Cardiac muscle cell (in vitro differentiated cells and primary cell): Measurements from ENCODE around the gene TAMM41. TPM values are rescaled to one million over a fixed set of nuclear protein-coding genes. Genes with fewer than 3 reads are reported as not detected.

Experiments used
- DNase-seq, 2 donors: peaks; one replicate each; pipeline versions ENCODE4 v3.0.0 to v3.0.0-alpha.2; 2010 to 2017; ENCODE audit warnings: low read depth in 1 of 2, low spot score in 1 of 2
- H3K27ac ChIP-seq: fragments of 200-600 bp; sonication (generic); 2 replicates; pipeline ENCODE4 v1.5.1; 2016
- H3K27me3 ChIP-seq: fragments of 200-600 bp; sonication (generic); 2 replicates; pipeline ENCODE4 v1.6.0; 2016; ENCODE audit warnings: control low read depth
- H3K36me3 ChIP-seq: fragments of 200-600 bp; sonication (generic); 2 replicates; pipeline ENCODE4 v1.5.1; 2016; ENCODE audit warnings: control low read depth
- H3K4me1 ChIP-seq: fragments of 200-600 bp; sonication (generic); 2 replicates; pipeline ENCODE4 v1.8.1; 2017; ENCODE audit warnings: low read depth, mild to moderate bottlenecking, mixed run types
- H3K4me3 ChIP-seq: fragments of 200-600 bp; sonication (generic); 2 replicates; pipeline ENCODE4 v1.5.1; 2016; ENCODE audit warnings: mild to moderate bottlenecking
- H3K9me3 ChIP-seq: fragments of 200-600 bp; sonication (generic); 2 replicates; pipeline ENCODE4 v1.5.1; 2017; ENCODE audit warnings: low read depth, mild to moderate bottlenecking, control low read depth
- polyA plus RNA-seq: library from polyadenylated mRNA; unstranded; fragments of >200 nt; fragmentation: Nextera tagmentation; extraction: Ambion mirVana; gene quantifications from 2 replicates; pipeline ENCODE4 v1.2.1, GENCODE V29; 2016
- total RNA-seq: library from RNA; depleted of rRNA; stranded (reverse); fragments of >200 nt; gene quantifications from 2 replicates; pipeline ENCODE4 v1.2.3, GENCODE V29; 2016
- TF ChIP-seq, protein P1 (sequence below): IDR thresholded peaks from 2 replicates; pipeline ENCODE4 v1.5.1; 2012; ENCODE audit warnings: low read depth, mild to moderate bottlenecking, low read length

TAMM41 gene
- total and polyA plus RNA-seq, 2 experiments from 2014 or later = 17.4 to 31.4 TPM

DNA sequence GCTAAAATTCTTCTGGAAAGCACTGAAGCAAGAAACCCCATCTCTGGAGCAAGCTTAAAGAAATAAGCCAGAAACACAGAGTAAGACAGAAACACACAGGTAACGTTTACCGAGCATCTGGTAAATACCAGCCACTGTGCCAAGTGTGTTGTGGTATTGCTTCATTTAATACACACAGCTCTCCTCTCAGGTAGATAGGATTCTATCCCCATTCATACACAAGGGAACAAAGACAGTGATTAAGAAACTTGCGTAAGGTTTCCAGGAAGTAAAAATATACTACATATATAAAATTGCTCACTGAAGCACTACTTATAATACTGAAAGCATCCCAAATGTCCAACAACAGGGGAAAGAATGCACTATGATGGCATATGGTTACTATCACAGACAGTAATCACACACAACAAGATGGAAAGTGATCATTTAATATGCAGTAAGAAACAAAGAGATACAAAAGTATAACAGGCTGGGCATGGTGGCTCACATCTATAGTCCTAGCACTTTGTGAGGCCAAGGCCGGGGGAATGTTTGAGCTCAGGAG lies 27.5 kb downstream of the TAMM41 start:
- TF ChIP-seq, protein P1, sequence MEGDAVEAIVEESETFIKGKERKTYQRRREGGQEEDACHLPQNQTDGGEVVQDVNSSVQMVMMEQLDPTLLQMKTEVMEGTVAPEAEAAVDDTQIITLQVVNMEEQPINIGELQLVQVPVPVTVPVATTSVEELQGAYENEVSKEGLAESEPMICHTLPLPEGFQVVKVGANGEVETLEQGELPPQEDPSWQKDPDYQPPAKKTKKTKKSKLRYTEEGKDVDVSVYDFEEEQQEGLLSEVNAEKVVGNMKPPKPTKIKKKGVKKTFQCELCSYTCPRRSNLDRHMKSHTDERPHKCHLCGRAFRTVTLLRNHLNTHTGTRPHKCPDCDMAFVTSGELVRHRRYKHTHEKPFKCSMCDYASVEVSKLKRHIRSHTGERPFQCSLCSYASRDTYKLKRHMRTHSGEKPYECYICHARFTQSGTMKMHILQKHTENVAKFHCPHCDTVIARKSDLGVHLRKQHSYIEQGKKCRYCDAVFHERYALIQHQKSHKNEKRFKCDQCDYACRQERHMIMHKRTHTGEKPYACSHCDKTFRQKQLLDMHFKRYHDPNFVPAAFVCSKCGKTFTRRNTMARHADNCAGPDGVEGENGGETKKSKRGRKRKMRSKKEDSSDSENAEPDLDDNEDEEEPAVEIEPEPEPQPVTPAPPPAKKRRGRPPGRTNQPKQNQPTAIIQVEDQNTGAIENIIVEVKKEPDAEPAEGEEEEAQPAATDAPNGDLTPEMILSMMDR = no peak
- Histone ChIP-seq H3K9me3 (no peaks in the 10 kb centered on the region), H3K4me3 (no peak overlapping the region), H3K4me1 (no peaks in the 10 kb centered on the region), H3K27ac (no peak overlapping the region), H3K36me3 (peaks cover 13% of the 10 kb centered on the region), H3K27me3 (no peaks in the 10 kb centered on the region)
- no peak for DNase-seq

DNA sequence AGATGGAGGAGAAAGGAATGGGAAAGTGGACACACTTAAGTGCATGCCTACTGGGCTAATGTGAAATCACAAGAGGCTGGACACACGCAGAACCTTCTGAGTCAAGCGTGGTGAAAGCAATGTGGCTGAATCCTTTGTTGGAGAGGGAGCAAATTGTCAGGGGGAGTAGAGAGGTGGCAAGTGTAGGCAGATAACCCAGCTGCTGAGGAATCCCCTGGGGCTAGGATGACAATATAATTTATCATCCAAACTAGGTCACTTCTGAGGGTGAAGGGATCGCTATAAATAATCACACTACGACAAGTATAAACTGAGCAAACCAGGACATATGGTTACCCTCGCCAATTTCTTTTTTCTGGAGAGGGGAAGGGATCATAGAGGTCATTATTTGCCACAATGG lies 28.7 kb downstream of the TAMM41 start:
- H3K4me3 ChIP-seq = no peak overlapping the region
- no peaks in the 10 kb centered on the region for H3K9me3 ChIP-seq
- H3K36me3 ChIP-seq = peaks cover 13% of the 10 kb centered on the region
- no peak overlapping the region for H3K27ac ChIP-seq
- H3K27me3 ChIP-seq = no peaks in the 10 kb centered on the region
- H3K4me1 ChIP-seq = no peaks in the 10 kb centered on the region
- TF ChIP-seq, protein P1 = no peak
- no peak for DNase-seq

DNA sequence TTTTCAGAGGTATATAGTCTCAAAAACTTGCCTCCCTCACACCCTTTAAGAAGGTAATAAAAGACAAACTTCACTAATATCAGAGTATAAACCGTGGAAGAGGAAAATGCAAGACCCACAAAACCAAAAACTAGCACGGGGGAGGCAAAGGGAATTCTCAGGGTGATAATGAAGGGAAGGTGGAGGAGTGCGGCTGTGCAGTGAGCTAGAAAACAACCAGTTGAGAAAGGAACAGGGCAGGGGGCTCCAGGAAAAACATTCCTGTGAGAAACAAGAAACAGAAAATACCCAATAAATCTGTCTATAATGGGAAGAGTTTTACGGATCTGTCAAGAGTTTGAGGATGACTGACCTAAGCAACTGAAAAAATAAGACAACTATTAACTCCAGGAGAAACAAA lies 31.6 kb downstream of the TAMM41 start:
- Histone ChIP-seq H3K4me3 (no peak overlapping the region), H3K27ac (no peak overlapping the region), H3K27me3 (no peaks in the 10 kb centered on the region), H3K36me3 (peaks cover 14% of the 10 kb centered on the region), H3K9me3 (no peaks in the 10 kb centered on the region), H3K4me1 (no peaks in the 10 kb centered on the region)
- DNase-seq = no peak
- TF ChIP-seq, protein P1 = no peak

DNA sequence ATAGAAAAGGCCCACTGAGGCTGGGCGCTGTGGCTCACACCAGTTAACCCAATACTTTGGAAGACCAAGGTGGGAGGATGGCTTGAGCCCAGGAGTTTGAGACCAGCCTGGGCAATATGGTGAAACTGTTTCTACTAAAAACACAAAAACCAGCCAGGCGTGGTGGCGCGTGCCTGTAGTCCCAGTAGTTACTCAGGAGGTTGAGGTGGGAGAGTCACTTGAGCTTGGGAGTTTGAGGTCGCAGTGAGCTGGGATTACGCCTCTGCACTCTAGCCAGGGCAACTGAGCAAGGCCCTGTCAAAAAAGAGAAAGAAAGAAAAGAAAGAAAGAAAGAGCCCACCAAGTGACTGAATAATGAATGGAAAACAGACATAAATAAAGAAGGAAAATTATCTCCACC lies 32.0 kb downstream of the TAMM41 start:
- TF ChIP-seq, protein P1 = no peak
- H3K4me1 ChIP-seq = no peaks in the 10 kb centered on the region
- no peak overlapping the region for H3K4me3 ChIP-seq
- H3K36me3 ChIP-seq = peaks cover 17% of the 10 kb centered on the region
- no peak for DNase-seq
- no peaks in the 10 kb centered on the region for H3K27me3 ChIP-seq
- no peak overlapping the region for H3K27ac ChIP-seq
- H3K9me3 ChIP-seq = no peaks in the 10 kb centered on the region

DNA sequence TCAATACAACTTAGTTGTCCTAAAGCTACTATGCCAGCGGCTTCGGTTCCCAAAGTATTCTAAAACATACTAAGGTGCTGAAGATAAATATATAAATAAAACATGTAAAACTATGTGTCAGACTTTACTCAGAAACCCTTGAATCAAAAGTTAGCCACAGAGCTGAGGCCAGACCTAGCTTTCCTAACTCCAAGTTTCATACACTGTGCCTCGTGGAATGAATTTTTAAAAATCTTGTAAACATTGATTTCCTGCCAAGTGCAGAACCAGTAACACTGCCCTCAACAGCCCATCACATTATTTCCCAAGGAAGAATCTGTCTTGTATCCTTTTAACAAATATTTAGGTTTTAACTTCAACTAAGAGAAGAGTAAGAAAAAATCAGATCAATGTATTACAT lies 36.4 kb downstream of the TAMM41 start:
- H3K36me3 ChIP-seq = peaks cover 36% of the 10 kb centered on the region
- peak in 1 of 2 donors; percentile 50 for DNase-seq
- no peak overlapping the region for H3K27ac ChIP-seq
- H3K4me1 ChIP-seq = no peaks in the 10 kb centered on the region
- TF ChIP-seq, protein P1 = no peak
- H3K4me3 ChIP-seq = no peak overlapping the region
- no peaks in the 10 kb centered on the region for H3K27me3 ChIP-seq
- no peaks in the 10 kb centered on the region for H3K9me3 ChIP-seq
